HG03139 (cell line): Measurements from ENCODE around the gene GEMIN5.

Experiments used
- ATAC-seq: cut with Tn5 transposase; IDR thresholded peaks from one replicate; pipeline ENCODE4 v1.9.1; 2021; ENCODE audit not compliant: unreplicated experiment

Gene GEMIN5

DNA sequence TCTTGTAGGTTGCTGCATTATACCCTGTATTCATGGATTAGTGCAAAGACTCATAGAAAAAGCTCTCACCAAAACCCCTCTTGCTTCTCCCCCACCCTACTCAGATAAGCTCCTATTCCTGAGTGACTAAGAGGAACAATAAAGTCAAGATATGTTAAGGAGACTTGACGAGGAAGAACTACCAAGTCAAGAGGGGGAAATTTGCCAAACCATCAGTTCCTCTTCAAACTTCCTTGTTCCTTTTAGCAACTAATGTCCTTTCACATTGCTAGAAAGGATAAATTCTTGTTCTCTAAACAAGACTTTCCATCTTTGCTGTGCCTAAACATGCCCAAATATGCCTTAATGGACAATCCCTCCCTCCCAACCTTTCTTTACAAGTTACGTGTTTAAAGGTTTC lies 52.6 kb downstream of the GEMIN5 start:
- ATAC-seq: no peak

DNA sequence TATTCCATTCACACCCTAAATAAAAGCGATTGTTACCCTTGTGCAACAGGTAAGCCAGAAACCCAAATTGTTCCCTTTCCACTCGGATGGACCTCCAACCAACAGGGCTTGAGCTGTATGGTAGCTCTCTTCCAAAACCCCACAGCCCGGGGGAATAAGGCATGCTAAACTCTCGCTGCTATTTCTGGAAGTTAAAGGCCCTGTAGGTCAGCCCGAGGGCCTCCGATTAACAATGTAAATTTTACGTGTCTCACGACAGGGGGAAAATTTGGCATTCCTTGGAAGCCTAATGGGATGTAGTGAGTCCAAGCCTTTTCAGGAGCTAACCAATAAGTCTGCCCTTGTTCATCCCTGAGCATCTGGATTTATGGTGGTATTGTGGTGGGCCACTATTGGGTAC lies 53.6 kb downstream of the GEMIN5 start:
- ATAC-seq: no peak

DNA sequence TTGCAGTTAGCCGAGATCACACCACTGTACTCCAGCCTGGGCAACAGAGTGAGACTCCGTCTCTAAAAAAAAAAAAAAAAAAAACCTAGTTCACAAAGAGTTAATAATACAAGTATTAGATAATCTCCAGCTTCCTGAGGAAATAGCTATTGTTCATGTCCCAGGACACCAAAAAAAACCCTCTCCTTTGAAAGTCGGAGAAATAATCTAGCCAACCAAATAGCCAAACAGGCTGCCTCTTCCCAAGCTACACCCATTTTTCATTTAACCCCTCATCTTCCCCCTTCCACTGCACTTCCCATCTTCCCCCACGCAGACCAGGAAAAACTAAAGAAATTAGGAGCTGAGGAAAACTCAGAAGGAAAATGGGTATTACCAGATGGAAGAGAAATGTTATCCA lies 56.0 kb downstream of the GEMIN5 start:
- no peak for ATAC-seq

DNA sequence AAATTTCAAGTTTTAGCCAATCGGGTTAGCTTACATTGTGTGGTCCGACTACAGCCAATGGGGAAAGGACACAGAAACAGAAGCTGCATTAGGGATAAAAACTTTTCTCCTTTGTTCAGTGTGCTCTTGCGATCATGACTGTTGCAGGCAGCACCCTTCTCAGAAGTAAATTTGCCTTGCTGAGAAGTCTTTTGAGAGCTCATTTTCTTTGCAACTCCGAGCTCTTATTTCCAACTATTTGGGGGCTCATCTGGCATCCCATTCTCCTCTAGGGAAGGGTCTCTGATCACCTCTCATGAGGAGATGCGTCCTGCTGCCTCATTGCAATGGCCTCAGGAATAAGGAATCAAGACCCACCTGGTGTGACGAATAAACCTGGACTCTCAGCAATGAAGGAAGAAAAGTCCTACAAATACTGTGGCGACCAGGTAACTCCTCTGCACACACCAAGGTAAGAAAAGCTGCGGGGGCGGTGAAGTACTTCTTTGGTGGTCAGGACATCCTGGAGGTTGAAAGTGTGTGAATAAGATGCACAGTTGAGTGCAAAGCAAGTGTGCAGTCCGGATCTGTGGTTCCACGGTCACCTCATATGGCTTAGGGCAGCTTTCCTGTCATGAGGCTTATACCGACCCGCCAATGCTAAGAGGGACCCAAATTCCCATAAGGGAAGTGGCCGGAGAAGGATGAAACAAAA lies 59.2 kb downstream of the GEMIN5 start:
- no peak for ATAC-seq

DNA sequence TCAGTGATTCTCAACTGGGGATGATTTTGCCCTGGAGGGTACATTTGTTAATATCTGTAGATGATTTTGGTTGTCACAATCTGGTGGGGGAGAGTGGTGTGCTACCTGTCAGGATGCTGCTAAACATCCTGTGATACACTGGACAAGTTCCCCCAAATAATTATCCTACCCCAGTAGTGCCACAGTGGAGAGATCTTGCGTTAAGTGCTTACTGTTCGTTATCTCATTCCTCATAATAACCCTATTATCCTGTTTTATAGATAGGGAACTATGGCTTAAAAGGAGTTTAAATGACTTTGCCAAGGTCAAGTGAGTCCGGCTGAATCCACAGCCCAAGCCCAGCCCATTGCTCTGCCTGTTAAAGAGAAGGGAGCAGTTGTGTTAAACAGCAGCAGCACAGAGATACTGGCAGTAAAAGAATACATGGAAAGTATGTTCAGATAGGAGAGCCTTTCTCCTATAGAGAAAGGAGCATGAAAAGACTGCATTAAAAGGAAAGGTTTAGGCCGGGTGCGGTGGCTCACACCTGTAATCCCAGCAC lies 64.2 kb downstream of the GEMIN5 start:
- no peak for ATAC-seq

DNA sequence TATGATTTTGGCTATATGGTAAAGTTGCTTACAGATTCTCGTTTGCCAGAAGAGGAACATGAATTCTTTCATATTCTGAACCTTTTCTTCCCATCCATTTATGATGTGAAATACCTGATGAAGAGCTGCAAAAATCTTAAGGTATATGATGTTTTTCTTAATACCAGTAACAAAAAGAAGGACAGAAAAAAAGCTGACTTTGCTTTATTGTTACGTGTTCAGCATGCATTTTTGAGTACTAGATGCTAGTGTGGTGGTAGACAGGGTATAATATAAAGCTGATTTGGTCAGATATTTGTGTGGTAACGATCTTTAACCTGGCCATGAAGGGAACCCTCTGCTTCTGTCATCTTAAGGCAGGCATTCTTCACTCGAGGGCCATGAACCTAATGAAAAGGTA lies 66.3 kb downstream of the GEMIN5 start:
- ATAC-seq: no peak

DNA sequence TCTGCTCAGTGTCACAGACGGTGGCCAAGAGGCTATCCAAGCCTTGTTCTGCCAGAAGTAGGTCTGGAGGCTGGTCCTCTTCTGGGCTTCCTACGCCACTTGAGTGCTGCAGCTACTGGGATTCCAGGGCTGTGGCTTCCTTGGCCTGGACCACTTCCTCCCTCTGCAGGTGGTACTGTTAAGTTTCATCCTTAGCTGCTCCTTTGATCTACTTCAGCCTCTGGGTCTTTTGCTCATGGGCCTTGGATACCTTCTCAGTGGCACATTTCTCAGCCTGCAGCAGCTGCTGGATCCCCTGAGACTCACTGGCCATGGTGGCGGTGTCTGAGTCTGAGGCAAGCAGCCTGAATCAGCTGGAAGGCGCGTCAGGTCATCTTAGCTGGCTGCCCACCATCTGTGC lies 69.3 kb downstream of the GEMIN5 start:
- ATAC-seq: no peak

DNA sequence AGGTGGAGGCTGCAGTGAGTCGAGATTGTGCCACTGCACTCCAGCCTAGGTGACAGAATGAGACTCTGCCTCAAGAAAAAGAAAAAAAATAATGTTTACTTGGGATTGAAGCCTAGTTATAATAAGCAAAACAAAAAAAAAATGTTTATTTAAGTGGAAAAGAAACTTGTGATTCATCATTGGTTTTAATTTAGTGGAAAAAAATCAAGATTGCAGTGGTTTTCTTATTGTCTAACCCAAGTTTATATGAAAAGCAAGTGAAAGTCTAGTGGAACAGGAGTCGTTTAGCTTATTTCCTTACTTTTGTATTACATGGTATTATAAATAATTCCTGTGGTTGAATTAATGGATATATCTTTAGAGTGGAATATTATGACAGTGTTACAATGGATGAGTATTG lies 71.2 kb downstream of the GEMIN5 start:
- ATAC-seq: no peak

DNA sequence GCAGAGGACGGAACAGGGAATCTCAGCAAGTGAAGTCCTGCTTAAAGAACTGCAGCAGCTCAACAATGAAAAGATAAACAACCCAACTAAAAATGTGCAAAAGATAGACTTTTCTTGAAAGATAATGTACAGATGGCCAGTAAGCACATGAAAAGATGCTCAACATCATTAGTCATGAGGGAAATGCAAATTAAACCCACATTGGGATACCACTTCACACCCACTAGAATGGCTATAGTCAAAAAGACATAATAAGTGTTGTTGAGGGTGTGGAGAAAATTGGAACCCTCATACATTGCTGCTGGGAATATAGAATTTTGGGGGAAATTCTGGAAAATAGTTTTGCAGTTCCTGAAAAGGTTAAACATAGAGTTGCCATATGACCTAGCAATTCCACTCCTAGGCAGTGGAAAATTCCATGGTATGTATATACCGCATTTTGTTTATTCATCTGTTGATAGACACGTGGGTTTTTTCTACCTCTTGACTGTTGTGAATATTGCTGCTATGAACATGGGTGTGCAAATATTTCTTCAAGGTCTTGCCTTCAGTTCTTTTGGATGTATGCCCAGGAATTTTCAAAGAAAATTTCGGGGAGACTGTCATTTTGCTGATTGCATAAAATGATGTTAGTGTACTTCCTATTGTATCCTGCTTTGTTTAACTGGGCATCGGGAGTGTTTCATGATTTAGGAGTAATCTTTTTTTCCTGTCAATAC lies 72.4 kb downstream of the GEMIN5 start:
- ATAC-seq: no peak

DNA sequence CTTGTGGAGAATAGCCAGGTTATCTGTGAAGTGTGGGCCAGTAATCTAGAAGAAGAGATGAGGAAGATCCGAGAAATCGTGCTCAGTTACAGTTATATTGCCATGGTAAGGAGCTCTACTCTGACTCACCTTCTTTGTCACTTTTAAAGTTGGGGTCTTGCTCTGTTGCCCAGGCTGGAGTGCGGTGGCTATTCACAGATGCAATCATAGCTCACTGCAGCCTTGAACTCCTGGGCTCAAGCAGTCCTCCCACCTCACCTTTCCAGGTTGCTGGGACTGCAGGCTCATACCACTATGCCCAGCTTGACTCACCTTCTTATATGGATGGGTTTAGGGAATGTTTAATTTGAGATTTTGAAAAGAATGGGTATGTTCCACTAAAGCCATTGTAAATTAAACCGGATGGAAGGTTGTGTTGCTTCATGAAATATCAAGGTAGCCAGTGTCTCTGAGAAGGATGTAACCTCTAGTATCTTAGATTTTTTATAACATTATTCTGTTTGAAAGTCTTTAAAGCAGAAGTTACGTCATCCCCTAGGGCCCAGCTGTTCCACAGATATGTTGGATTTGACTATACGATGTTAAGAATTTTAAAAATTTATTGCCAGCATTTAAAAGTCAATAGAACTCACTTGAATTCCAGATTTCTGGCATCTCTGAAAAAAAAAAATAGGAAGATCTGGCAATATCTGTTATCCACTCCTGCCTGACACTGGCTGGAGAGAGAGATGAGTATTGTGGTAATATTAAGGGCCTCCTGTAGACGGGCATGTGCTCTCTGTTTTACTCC lies 74.5 kb downstream of the GEMIN5 start:
- no peak for ATAC-seq

DNA sequence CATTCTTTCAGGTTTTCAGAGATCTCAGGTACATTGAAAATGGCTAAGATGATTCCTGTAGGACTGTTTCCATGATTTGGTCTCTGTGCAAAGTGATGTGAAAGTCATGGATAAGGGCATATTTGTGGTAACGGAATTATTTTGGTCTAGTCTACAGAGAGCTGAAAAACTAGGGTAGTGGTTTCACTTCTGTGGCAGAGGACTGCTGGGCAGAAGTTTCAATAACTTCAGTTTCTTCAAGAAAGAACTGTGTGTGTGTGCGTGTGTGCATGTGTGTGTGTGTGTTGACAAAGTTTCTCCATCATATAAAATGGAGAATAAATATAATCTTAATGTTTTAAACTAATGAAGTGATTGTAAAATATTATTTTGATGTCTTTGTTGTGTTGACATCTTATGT lies 75.2 kb downstream of the GEMIN5 start:
- no peak for ATAC-seq

DNA sequence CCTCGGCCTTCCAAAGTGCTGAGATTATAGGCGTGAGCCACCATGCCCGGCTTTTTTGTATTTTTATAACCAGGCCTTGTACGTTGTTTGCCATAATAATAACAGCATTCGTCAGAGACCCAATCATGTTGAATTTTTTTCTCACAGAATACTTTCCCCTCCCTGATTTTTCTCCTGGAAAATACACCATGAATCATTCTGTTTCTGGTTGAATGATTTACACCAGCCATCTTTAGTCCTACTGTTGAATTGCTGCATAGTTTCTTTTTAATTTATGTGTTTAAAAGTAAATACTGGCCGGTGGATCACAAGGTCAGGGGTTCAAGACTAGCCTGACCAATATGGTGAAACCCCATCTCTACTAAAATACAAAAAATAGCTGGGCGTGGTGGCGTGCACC lies 76.1 kb downstream of the GEMIN5 start:
- no peak for ATAC-seq

DNA sequence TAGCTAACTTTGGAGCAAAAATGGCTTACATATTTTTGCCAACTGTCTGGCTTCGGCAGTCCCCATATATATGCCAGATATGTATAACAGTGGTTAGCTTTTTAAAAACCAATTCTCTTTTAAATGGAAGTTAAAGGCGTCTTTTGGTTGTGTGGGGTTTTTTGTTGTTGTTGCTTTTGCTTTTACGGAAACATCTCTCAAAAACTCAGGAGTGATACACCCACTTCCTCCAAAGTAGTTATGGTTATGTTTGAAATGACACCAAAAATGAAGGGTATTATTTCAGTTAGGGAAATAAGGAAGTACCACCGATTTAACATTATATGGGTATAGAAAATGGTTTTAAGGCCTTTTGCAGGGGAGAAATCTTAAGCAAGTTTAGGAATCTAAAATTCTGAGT lies 77.2 kb downstream of the GEMIN5 start:
- ATAC-seq: no peak

DNA sequence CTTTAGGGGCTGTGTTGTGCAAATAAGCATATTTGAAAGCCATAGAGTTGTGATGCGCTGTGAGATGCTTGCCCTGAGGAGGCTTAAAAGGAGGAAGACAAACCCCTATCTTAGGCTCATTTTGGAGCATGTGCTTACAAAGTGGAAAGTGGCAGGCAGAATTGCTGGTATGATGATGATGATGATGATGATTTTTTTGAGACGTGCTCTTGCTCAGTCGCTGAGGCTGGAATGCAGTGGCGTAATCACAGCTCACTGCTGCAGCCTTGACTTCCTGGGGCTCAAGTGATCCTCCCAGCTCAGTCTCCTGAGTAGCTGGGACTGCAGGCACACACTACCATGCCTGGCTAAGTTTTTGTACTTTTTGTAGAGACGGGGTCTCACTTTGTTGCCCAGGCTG lies 77.9 kb downstream of the GEMIN5 start:
- no peak for ATAC-seq

DNA sequence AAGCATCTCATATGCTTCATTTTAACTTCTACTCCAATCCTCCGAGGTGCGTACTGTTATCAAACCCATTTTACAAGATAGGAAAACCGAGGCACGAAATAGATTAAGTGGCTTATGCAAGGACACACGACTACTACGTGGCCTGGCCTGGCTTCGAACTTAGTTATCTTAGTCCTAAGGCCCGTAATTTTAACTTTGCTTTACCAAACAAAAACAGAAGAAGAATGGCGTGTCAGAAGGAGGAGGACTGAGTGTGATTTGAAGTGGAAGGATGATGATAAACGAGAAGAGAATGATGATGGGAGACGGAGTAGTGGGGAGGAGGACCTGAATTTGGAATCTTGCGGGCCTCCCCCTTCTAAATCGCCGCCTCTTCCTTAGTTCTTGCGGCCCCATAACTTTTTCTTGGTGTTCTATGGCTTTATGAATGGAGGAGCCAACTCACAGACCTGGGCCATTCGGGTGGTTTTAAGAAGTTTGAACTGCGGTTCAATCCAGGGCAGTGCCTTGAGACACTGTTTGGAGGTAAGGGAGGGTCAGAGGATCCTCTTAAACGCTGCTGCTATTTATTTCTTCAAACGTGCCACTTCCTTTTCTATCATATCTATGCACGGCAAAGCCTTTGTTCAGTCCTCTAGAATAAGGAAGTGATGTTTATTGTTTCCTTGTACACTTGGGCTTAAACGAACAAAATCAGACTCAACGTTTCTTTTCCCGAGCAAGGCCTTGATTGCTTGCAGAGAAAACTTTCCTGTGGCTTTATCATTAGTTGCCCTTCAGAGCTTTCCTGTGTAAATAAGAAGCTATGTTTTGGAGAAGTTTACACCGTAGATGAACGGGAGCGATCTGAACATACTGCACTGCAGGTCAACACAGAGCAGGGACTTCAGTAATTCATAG lies 78.8 kb downstream of the GEMIN5 start:
- ATAC-seq: no peak

DNA sequence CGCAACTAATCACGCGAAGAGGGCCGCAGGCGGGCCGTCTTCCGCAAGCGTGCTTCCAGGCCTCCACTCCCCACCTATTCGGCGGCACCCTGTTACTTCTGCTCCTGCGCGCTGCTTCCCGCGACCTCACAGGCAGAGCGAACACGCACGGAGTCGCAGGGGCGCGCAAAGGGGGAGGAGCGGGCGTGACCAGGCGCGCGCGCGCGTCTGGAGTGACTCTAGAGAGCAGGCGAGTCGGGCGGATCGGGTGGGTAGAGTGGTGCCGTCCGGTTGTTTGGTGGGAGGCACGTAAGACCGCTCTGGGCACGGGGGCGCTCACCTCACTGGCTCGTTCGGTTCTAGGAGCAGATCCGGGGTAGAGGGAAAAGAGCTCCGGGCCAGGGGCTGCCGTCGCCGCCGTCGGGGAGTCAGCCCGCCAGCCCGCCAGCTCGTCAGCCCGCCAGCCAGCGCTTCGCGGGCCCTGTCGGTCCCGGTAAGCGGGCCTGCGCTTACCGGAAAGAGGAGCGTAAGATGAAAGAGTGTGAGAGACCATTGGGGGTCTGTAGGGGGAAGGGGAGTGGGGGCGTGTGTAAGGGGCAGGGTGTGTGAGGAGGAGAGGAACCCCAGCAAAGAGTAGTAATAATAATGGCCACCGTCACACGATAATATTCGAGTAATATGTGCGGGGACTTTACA lies 79.6 kb downstream of the GEMIN5 start, which contains the start of gene CNOT8:
CNOT8 (plus strand) TSS at position 331 of the 675 bp plus-strand sequence. CDS start 4,652 bp downstream, outside the sequence.
- ATAC-seq: peak; percentile 72

DNA sequence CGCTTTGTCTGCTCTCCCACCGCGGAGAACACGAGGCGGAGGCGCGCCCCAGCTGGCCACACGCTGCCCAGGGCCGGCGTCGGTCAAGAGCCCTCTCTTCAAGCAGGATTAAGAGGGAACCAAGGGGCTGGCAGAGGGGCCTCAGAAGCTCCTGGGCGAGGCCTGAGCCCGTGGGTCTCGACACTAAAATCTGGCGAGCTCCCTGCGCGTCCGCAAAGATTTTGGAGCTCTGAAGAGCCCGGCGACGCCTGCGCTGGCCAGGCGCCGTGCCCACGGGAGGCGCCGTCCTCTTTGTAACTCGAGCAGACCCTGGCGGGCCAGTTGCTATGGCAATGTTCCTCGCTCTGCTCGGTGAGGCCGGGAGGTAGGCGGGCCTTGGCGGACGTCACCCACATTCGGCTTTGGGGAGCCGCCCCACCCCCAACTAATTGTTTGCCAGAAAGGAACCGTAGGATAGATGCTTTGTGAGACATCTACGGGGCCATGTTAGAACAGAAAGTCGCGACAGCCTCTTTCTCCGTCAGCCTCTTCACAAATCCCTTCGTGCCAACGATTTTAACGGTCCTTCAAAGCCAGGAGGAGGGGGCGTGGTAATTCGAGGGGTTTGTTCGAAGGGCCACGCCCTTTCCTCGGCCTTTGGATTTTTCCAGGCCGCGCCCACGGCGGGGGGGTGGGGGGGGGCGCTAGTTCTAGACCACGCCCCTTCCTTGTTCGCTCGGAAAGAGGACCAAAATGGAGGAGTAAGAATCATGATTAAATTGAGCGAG lies 80.3 kb downstream of the GEMIN5 start:
- ATAC-seq: peak; percentile 54

DNA sequence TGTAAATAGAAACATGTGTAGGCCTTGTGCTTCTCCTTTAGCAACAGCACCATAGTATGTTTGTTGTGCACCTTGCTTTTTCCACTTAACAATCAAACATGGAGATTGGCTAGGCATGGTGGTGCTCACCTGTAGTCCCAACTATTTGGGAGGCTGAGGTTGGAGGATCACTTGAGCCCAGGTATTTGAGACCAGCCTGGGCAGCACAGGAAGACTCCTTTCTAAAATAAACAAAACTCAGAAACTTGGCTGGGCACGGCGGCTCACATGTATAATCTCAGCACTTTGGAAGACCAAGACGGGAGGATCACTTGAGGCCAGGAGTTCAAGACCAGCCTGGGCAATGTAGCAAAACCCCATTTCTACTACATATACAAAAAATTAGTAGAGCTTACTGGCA lies 86.7 kb downstream of the GEMIN5 start:
- no peak for ATAC-seq
